GM10248 (cell line): ENCODE measurements around the gene PPARGC1A.

Experiments used
- CTCF ChIA-PET: fragments of 300-600 bp; sonication (Branson Sonifier 250); formaldehyde crosslinking; extraction: SDS; loops from one replicate; lab custom pipeline; 2021; ENCODE audit warnings: antibody characterized with exemption; lab: Yijun Ruan, JAX
- POLR2A ChIA-PET: fragments of 350-650 bp; sonication (Branson Sonifier 250); formaldehyde crosslinking; extraction: SDS; loops from one replicate; lab custom pipeline; 2020; ENCODE audit warnings: antibody characterized with exemption; lab: Yijun Ruan, JAX
- DNase-seq: peaks from one replicate; pipeline ENCODE4 v3.0.0; 2012; ENCODE audit errors: extremely low spot score
- TF ChIP-seq, protein P1 (sequence below): IDR thresholded peaks from 2 replicates; pipeline ENCODE4 v1.5.1; 2012; ENCODE audit warnings: mild to moderate bottlenecking, low read depth; ENCODE audit errors: extremely low read depth, missing control alignments, control extremely low read depth

Gene PPARGC1A

DNA sequence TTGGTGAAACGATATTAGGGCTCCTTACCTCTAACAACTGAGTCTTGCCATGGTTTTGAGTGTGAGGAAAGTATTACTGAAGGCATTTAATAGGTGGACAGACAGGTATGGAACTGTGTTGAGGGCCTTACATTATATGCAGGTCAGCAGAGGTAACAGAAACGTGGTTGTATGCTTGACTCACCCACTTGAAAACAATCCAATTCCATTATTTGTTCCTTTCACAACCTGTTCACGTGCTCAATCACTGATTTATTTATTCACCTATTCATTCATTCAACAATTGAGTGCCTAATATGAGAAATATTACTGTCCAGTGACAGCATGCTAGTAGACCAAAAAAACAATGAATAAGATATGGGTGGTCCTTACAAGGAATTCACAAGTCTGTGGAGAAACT, 33.3 kb upstream of the PPARGC1A start:
- POLR2A ChIA-PET, result no interaction called here
- CTCF ChIA-PET, result no interaction called here
- TF ChIP-seq, protein P1, sequence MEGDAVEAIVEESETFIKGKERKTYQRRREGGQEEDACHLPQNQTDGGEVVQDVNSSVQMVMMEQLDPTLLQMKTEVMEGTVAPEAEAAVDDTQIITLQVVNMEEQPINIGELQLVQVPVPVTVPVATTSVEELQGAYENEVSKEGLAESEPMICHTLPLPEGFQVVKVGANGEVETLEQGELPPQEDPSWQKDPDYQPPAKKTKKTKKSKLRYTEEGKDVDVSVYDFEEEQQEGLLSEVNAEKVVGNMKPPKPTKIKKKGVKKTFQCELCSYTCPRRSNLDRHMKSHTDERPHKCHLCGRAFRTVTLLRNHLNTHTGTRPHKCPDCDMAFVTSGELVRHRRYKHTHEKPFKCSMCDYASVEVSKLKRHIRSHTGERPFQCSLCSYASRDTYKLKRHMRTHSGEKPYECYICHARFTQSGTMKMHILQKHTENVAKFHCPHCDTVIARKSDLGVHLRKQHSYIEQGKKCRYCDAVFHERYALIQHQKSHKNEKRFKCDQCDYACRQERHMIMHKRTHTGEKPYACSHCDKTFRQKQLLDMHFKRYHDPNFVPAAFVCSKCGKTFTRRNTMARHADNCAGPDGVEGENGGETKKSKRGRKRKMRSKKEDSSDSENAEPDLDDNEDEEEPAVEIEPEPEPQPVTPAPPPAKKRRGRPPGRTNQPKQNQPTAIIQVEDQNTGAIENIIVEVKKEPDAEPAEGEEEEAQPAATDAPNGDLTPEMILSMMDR, result no peak
- no peak for DNase-seq

DNA sequence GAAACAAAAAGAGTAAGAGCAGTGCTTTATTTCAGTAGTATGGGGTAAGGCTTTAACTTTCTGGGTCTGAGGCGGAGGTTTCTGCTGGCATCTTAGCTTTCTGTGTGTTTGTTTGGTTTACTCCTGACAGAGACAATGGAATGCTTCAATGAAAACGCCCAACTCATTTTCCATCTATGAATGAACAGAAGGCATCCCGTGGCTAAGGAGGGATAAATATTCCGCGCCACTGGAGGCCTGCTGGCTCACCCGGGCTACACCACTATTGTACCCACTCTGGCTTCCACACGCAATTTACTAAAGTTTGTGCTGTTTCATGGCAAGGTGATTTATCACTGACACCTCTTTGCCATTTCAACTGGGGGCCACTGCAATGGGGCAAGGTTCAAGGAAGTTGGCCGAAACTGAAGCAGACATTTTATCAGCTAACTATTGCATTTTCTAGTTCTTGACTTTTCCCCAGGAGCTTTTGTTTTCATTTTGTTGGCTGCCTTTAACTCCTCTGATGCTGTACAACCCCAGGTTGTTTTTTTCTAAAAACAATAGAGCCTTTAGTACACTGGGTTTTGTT, 32.8 kb upstream of the PPARGC1A start:
- DNase-seq, result no peak
- TF ChIP-seq, protein P1, result no peak
- ChIA-PET POLR2A (no interaction called here), CTCF (no interaction called here)

DNA sequence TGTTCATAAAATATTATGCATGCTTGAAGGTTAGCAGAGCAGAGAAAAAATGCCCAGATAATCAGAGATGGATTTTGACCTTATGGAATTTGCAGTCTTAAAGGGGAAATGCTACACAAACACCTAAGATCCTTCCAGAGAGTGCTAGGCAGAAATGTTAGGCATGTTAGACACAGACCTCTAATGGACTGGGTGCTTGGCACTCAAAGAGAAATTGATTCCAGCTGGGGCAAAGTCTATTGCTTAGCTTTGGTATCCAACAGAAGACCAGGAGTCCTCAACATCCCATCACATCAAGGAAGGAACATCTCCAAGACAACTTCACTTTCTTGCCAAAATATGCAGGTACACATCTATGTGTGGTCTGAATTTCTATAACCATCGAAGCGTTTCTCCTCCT, 32.2 kb upstream of the PPARGC1A start:
- no peak for DNase-seq
- CTCF ChIA-PET, result no interaction called here
- TF ChIP-seq, protein P1, result no peak
- POLR2A ChIA-PET, result no interaction called here

DNA sequence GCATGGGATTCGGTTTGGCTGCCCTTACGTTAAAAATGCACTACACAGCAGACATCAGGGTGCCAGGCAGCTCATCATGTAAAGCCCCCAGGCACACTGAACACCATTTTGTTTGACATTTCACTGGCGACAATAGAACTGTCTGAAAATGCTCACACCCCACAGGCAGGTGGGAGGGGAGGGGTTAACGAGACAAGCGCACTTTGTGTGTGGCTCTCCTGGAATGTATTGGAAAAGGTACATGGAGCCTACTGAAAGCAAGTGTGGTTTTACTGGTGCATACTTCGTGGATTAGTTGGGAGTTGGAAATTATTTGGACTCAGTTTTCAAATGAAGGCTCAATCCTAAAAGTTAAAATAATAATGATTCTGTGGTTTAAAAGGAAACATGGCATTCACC, 31.6 kb upstream of the PPARGC1A start:
- no peak for DNase-seq
- ChIA-PET POLR2A (no interaction called here), CTCF (no interaction called here)
- TF ChIP-seq, protein P1, result no peak

DNA sequence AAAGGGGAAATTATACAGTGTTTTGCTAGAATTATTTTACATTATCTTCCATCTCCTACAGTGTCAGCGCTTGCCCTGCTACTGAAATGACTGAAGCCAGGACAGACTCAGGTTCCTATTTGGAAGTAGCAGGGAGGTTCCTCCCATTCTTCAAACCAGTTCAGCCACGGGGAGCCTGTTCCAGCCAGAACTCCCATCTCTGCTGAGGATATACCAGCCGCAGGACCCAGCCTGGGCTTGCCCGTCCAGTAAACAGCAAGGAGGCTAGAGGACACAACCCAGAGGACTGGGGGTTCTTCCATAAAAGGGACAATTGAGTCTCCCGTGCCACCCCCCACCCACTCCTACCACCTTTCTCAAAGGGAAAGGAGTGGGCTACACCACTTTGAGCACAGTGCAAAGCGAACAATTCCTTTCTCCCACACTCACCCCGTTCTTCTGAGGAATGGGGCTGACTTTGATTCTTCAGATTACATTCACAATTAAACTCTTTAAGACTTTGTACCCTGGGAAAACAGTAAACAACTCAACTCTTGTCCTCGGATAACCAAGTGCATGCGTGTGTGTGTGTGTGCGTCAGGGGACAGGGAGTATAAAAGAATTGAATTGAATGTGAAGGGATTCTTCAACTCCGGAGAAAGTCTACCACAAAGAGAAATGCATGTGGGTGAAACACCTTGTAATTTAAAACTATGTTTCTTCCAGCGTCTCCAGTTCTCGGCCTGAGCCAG, 31.0 kb upstream of the PPARGC1A start:
- TF ChIP-seq, protein P1, result no peak
- ChIA-PET CTCF (interaction anchor here (1.4 kb wide), 1 partner anchor 10 kb away, joined by 4 read pairs; no protein-coding TSS in a partner anchor), POLR2A (no interaction called here)
- DNase-seq, result no peak

DNA sequence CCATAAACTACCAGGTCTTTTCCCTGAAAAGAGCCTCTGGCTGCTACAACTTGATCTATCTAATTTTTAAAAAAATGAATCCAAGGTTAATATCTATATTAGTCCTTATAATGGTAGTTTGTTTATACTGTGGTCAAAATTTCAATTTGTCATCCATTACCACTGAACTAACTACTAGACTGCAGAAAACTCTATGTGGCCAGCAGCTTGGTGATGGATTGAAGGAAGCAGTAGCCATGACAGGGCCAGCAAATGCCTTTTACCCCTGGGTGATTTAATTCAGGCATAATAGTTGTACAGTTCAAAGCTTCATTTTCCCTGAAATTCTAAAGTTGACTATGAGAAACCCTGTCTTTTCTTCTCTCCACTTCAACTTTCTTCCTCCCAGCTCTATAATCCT, 30.4 kb upstream of the PPARGC1A start:
- DNase-seq, result no peak
- ChIA-PET POLR2A (no interaction called here), CTCF (interaction anchor here (1.4 kb wide), 1 partner anchor 9 kb away, joined by 4 read pairs; no protein-coding TSS in a partner anchor)
- TF ChIP-seq, protein P1, result no peak
